NB4 (cell line): ENCODE measurements around the gene PIK3C2G.

Experiments used
- CTCF ChIP-seq: IDR thresholded peaks from one replicate; pipeline ENCODE4 v1.5.1; 2012; ENCODE audit warnings: low read depth, low read length
- MAX ChIP-seq: IDR thresholded peaks from 2 replicates; pipeline ENCODE4 v1.6.1; 2011; ENCODE audit warnings: low read depth, low read length
- POLR2A ChIP-seq: IDR thresholded peaks from 2 replicates; pipeline ENCODE4 v1.6.1; 2011; ENCODE audit warnings: mild to moderate bottlenecking; ENCODE audit not compliant: insufficient read length; ENCODE audit errors: extremely low read depth

- TF ChIP-seq CTCF (no peak), MAX (no peak), POLR2A (no peak)
These were observed 141.7 kb downstream of the PIK3C2G start for GRCh38 chr12:18402872-18403611.
